ENCODE measurements around the gene HIC1.

The HIC1 gene

DNA sequence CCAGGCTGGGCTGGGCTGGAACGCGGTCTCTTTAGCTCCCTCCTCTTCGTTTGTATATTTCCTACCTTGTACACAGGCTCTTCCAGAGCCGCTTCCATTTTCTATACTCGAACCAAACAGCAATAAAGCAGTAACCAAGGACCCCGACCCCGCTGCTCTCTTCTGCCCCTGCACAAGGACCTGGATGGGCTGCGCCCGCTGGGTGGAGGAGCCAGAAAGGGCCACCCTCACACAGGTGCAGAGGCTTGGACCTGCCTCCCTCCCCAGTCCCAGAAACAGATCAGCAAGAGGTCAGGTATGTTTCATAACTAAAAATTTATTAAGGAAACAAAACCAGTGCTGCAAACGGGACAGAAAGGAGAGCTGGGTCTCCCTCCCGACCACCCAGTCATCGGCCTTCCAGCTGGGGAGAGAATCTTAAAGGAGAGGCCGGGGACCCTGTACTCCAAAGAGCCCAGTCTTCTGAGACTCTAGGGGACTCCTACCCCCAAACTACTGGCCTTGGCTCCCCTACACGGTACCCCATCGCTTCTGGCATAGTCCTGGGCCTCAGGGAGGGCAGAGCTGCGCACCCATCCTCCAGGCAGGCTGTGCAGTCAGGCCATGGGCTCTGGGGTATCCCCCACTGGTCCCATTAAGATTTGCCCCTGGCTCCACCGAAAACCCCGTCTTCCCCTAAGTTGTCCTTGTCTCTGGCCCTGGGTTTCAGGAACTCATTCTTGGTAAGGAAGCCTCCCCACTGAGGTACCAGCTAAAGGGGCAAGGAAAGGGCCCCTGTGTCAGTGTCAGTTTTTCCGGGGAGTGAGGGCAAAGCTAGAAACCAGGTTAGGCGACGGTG lies 4.9 kb downstream of the HIC1 start:
- no peak for DNase-seq

DNA sequence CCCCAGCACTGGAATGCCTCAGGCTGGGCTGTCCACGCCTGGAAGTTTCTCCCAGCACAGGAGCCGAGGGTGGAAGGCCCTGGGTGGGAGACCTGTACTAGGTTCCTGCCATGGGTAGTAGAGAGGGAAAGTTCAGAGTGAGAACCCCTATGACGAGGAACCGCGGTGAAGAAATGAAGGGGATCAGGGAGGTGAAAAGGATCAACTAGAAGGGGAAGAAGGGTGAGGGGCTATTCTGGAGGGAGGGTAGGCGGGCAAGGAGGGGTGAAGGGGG lies 5.4 kb downstream of the HIC1 start:
- no peak for DNase-seq

DNA sequence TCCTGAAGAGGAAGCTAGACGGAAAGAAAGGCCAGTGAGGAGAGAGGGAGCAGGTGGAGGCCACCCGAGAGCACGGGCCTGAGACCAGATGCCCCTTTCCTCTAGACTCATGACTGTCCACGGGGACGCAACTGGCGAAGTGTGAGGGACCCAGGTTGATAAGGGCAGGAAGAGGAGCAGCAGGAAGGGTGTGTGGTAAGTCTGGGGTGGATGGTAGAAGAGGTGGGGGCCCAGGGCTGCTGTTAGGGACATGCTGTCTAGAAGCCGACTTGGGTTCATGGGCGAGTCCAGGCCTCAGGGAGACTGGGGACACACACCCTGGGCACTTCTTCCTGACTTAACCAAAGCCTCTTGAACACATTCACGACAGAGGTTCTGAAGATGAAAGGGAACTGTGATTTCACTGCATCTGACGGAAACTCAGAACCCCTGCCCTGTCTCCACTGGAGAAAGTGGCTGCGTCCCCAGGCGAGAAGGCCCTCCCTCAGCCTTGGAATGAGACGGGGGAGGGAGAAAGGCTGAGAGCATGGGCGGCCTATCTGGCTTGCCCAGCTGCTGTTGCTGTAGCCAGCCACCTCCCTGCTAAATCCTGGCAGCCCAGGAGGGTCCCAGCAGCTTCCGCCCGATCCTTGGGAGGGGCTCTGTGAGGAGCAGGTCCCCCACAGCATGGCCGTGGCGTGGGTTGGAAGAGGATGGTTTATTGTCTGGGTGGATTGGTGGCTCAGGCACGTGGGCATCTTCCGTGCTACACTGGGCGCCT lies 6.0 kb downstream of the HIC1 start:
- no peak for DNase-seq

DNA sequence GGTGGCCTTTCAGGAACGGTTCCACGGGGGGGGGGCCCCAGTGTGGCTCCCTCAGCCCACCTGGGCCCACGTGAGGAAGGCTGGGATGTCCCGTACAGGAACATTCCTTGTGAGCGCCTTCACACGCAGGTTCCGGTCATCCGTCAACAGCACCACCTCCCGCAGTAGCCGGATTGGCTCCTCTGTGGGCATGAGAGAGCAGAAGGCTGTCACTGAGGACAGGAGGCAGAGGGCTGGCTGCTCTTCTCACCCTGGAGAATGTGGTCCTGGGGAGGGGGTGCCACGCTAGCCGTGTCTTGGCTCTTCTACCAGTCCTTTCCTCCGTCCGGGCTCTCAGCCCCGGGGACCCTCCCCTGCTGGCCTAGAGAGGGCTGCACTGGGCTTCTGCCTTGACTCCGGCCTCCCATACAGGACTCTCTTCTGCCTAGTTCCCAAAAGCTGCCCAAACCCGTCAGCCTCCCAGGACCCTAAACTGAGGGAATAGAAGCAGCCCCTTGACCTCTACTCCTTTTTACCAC lies 6.6 kb downstream of the HIC1 start:
- no peak for DNase-seq

DNA sequence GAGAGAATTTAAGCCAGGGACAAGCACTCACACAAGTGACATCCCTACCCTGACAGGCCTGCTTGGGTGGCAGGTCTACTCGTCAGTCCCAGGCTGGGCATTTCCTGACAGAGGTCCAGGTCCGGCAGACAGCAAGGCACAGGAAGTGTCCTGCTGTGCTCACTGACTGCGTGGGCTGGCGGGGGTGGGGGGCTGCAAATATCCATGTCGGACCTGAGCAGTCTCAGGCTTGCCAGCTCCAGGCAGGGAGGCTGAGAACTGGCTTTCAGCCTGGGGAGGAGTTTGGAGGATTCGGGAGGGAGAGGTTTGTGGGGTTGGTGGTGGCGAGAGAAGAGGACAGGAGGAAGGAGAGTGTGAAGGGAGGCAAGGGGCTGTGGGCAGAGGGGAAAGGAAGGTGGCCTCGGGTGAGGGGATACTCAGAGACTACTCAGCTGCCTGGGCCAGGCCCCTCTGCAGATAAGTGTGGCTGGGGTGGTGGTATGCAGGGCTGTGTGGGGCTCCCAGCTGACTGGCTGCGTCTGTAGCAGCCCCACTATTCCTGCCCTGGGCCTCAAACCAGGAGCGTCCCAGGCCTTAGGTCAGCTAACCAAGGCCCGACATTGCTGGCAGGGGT lies 7.8 kb downstream of the HIC1 start:
- no peak for DNase-seq

DNA sequence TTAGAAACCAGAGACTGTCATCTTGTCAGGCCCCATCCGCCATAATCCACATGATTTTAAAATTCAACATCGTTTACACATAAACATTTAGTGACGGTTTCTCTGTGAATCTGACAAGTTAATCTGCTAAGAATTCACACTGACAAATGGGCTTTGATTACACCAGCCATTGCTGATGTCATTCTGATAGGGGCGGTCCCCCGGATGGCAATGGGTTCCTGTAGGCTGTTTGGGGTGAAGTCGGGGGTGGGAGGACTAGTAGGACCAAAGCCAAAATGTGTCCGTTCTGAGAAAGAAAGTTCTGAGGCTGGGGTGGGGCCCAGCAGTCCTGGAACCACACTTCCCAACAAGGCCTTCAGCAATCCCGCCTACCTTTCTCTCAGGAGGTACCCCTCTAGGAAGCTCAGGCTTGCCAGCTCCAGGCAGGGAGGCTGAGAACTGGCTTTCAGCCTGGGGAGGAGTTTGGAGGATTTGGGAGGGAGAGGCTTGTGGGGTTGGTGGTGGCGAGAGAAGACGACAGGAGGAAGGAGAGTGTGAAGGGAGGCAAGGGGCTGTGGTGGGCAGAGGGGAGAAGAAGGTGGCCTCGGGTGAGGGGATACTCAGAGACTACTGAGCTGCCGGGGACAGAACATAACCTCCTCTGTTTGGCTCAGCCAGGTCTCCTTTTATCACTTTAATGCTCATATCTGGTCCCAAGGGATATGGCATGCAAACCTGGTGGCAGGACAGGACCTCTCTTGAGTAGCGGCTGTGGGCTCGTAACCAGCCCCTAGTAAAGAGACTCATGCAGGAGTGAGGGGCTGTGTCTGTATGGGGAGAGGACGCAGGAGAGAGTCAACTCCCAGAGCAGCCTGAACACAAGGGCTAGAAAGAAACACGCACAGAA lies 8.6 kb downstream of the HIC1 start:
- DNase-seq, result no peak

DNA sequence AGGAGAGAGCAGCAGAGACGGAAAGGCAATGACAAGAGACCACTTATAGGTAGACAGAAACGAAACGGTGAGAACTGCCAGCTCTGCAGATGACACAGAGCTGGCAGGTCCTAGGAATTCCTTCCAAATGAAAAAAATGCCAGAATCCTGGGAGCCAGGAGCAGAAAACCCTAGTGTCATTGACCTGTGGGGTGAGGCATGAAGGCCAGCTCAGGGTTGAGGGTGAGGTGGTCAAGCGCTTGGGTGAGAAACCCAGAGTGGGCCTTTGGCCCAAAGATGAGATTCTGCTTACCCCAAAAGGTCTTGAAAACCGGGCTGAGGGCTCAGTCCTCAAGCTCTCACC lies 9.2 kb downstream of the HIC1 start:
- no peak for DNase-seq

DNA sequence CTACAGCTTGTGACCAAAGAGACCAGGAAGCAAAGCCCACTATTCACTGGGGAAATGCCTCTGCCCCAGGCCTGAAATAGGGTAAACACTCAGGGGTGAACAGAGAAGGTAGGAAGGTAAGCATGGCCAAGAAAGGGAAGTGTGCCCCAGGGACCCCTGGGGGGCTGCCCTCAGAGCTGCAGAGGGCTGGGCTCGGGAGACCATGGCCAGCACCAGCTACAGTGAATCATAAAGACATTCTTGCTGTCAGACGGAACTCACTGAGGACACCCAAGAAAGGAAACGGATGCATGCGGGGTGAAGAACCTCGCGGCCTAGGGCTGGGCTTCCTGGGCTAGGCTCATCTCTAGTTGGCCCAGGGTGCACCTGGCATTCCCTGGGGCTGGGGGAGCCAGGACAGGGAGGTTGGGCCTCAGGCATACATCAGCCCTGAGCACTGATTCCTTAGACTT lies 9.6 kb downstream of the HIC1 start:
- no peak for DNase-seq

DNA sequence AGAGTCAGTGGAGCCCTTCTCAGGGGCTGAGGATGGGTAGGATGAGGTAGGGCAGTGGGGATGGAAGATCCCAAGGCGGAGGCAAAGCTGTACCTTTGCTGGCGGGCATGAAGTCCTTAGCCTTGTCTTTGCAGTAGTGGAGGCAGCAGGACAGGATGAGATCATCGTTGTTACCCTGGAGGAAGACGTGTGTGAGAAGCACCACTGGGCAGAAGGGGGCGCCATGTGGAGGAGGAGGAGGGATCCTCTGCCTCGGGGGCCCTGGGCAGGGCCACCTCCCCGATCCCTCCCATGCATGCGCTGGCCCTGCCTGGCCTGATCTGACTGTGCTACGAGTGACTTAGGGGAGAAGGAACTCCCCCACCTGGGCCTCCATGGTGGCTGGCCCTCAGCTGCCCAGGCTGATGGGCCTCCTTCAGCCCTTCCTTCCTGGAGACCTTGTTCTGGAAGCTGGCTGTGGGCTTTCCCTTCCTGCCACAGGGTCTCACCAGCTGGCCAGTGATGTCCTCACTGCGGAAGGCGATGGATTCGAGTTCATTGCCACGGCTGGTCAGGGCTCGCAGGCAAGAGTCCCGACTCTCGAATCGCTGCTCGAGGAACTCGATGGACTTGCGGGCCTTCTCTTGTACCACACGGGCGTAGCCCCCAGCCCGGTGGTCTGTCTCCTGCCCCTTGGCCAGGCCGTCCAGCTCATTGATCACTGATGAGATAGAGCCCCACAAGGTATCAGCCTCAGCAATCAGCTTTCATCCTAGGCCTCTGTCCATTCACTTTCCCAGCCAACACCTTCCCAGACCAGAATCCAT lies 10.3 kb downstream of the HIC1 start:
- DNase-seq, result no peak

DNA sequence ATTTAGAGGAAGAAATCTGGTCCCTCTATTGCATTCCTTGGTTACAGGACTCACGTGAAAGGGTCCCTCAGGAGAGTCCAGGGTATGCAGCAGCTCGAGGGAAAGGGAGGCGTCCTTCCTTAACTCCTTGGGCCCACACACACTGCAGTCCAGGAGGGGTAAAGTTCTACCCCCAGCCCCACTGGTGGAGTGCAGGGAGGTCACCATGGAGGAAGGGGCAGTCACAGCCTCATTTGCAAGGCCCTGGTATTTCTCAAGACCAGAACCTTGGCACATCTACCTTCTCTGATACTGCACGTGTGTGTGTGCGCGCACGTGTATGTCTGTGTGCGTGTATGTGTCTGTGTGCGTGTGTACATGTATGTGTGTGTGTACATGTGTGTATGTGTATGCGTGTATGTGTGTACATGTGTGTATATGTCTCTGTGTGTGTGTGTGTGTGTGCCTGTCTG lies 11.1 kb downstream of the HIC1 start:
- no peak for DNase-seq

DNA sequence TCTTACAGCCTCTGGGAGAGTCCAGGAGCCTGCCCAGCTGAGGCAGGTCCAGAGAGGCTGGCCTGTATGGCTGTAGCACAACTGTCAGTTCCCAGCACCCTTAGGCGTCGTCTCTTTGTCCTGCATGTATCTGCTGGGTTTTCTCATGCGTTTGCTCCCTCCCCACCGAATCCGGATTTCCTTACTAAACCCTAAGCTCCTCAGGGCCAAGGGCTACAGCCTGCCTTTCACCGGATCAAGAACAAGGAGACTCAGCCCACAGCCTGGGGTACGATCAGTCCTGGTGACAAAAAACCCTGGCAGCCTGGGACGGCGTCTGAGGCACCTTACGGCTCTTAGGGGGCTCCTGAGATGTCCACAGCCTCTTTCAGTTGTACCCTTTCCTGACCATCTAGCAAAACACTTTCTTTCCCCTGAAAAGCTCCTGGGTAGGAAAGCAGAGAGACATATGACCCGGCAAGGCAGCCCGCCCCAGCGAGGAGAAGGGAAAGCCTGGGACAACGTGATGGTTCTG lies 12.2 kb downstream of the HIC1 start:
- no peak for DNase-seq

DNA sequence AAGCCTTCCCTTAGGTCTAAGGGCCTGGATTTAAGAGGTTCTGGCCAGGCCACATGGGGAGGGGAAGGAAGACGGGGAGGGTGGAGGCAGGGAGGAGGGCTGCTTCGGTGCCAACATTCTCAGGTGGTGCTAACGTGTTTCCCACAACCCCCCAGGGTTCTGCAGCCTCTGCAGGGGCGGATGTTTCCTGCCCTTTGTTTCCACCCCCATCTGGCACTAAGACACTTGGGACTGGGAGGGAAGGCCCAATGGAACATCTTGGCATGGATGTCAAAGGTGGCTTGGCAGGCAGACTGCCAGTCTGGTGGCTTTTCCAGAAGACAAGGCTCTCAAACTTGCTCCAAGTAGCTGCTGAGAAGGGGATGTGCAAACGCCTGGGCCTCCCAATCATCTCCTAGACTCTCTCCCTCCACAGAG lies 12.7 kb downstream of the HIC1 start:
- DNase-seq, result no peak

DNA sequence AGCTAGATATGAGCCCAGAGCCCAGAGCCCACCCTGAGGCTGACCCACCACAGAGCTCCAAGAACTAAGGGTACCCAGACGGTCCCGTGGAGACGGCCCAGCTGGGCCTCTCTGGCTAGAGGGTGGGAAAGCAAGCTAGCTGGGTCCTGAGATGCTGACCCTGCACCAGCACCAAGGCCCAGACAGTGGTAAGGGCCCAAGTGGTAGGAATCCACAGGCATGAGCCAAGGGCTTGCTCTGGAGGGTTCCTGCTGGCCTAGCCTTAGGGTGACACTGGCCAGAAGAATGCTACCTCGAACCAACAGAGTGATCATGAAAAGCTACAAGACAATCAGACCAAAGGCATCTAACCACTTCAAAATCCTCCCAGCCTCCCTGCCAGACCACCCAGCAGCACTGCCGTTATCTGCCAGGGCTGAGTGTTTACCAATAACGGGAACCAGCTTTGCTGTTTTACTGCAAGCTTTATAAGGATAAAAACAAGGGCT lies 13.2 kb downstream of the HIC1 start:
- DNase-seq, result no peak

DNA sequence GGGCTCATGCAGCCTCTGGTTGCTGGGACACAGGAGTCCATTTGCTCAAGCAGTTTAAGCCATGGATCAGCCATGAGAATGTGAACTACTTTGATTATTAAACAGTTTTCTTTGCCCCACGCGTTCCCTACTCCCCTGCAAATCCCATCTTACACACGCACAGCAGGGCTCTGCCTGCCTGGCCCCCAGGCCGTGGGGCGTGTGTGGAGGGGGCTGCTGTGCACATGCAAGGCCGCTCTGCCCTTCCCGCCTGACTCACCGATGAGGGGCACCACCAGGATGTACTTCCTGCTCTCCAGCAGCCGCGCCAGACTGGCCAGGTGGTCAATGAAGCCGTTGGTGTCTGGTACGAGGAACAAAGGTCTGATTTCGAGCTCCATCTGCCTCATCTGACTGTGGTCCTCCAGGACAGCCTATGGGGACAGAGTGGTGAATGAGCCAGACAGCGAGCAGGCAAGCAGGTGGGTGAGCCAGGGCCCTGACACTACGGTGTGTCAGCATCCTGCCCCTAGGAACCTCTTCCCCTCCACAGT lies 13.7 kb downstream of the HIC1 start:
- no peak for DNase-seq

DNA sequence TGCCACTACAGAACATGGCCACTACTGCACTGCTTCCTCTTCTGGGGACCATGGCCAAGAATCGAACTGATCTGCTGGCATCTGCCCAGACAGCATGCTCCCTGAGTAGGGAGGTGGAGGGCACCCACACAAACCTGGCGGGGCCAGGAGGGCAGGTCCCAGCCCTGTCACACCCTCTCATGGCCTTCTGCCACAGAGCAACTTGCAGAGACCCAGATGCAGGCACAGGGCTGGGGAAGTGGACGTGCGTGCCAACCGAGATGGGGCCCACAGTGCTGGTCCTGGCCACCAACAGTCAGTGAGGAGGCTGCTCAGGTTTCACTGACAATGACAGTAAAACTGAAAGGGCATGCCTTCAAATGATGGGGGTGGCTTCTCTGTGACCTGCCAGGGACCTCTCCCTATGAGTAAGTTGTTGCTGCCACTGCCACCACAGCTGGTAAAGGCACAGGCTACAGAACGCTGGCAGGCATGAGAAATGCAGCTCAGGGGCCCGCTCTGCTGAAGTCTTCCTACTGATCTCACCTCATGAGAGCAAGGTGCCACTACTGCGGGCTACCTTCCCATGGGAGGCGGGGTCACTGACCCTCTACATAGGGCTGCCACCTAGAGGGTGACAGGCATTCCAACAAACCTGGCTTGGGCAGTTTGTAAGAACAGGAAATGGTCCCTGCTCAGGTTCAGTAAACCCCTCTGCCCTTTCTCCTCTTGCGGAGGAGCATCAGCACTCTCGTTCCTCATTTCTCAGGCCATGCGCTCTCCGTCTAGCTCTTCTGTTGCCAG lies 15.5 kb downstream of the HIC1 start:
- no peak for DNase-seq

DNA sequence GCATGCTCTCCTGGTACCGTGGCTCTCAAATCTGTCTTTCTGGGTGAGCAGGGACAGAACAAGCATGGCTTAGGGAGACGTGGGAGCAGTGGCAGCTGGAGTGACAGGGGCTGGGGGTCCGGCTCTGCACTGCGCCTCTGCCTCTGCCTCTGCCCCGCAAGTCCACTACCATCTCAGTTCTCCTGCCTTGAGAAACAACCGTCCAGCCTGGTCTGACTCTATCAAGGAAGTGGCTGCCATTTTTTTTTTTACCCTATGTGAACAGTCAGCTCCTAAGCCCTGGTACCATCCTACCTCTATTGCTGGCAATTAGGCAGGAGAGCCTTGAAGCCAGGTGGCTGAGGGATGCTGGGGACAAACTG lies 16.1 kb downstream of the HIC1 start:
- DNase-seq, result no peak

DNA sequence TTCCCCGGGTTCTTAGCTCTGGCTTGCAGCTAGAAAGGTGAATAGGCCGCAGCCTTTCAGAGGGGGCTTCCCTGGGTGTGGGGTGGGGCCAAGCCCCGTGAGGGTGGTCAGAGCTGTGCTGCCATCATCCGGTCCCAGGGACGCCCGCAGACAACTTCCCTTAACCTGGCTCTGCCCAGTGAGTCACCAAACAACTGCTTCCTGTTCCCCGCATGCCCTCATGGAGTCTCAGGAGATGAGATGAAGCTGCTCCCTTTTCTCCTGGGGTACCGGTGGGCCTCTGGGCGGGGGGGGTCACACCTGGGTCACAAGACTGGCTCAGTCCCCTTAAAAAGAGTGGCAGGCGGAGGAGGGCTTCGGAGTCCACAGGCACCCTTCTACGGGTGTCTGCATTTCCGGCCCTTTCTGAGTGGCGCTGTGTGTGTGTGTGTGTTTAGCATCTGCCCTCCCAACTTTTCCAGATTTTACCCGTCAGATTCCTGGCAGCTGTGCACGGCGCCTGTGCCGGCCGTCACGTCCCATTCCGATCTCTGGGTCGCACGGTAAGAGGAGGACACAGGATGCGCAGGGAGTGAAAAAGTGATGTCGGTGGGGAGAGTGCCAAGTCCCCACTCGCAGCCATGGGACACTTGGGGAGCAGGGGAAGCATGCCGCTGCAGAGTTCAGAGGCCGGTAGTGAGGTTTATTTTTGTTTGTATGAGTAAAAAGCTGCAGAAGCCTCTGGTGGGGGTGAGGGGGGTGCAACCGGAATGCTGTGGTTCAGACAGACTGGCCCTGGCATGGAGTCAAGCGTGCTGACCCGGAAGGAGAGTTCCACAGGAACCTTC lies 16.8 kb downstream of the HIC1 start:
- no peak for DNase-seq

DNA sequence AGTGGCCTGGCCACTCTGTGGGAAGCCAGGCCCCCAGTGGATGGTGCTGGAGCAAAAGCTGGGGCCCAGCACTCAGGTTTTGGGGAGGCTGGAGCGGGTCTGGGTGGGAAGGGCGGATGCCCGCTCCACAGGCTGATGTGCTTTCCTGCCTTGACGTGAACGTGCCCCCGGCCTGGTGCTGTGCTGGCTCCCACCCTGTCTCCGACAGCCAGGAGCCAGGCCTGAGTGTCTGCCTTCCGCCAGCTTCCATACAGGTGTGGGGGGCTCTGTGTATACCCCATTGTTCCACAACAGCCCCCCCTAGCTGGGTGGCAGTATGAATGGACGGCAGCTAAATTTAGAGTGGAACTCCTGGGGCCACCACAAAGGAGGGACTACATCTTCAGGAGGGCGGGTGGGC lies 20.0 kb downstream of the HIC1 start:
- no peak for DNase-seq
